VCaP (cell line): Measurements from ENCODE around the gene HSD3B7.

Source experiments
- H3K27ac ChIP-seq: fragments of 450-650 bp; 2 replicates; pipeline ENCODE4 v1.5.1; 2017
- CTCF ChIP-seq: fragments of 450-650 bp; conservative IDR thresholded peaks from 2 replicates; pipeline ENCODE4 v1.5.1; 2017; ENCODE audit warnings: mild to moderate bottlenecking, moderate library complexity

HSD3B7 gene

GRCh38 chr16:30947541-30947858 is 37.5 kb upstream of the HSD3B7 start:
- TF ChIP-seq CTCF, result no peak
- H3K27ac ChIP-seq, result no peak overlapping the region

GRCh38 chr16:30947859-30948666 is 36.9 kb upstream of the HSD3B7 start:
- peak overlapping the region; percentile 78 for H3K27ac ChIP-seq
- no peak for TF ChIP-seq CTCF

GRCh38 chr16:30948667-30949649 is 36.0 kb upstream of the HSD3B7 start, which contains the start of gene ORAI3:
TSS of gene ORAI3 (plus strand) at chr16:30949068. CDS start at chr16:30949290, 222 bp downstream.
- TF ChIP-seq CTCF, result no peak
- H3K27ac ChIP-seq, result peak within 1 kb of the TSS; percentile 78

- TF ChIP-seq CTCF, result no peak
- peak overlapping the region; percentile 78 for H3K27ac ChIP-seq
Observed at GRCh38 chr16:30949650-30950515, 35.1 kb upstream of the HSD3B7 start.

GRCh38 chr16:30950516-30951065 is 34.4 kb upstream of the HSD3B7 start:
- peak overlapping the region; percentile 78 for H3K27ac ChIP-seq
- TF ChIP-seq CTCF, result no peak

- peak overlapping the region; percentile 78 for H3K27ac ChIP-seq
- TF ChIP-seq CTCF, result no peak
Observed at GRCh38 chr16:30951193-30951592, 33.8 kb upstream of the HSD3B7 start.
